IMR-90 (cell line): ENCODE results near the gene SKA2. TPM values are rescaled to one million over a fixed set of nuclear protein-coding genes. Genes with fewer than 3 reads are reported as not detected.

Experiments
- ATAC-seq: fragments of 200-7000 bp; cut with Tn5 transposase; 2 replicates; pipeline ENCODE4 v1.9.1; 2020; ENCODE audit warnings: low read depth, mild to moderate bottlenecking, moderate library complexity
- BruUV-seq: library from RNA; stranded (reverse); fragments of 400-500 nt; replicated peaks from 2 replicates; lab custom pipeline; 2021; lab: Mats Ljungman, UMichigan
- CTCF ChIA-PET: fragments of 300-600 bp; formaldehyde crosslinking; extraction: SDS; loops from one replicate; lab custom pipeline; 2021; ENCODE audit warnings: antibody characterized with exemption; lab: Yijun Ruan, JAX
- POLR2A ChIA-PET: fragments of 300-600 bp; sonication (Branson Sonifier 250); formaldehyde crosslinking; loops from one replicate; lab custom pipeline; 2022; ENCODE audit warnings: antibody characterized with exemption; ENCODE audit not compliant: unreplicated experiment; lab: Charles Lee
- DNase-seq: peaks from one replicate; pipeline ENCODE4 v3.0.0; 2013
- H2AFZ ChIP-seq: replicated peaks from 2 replicates; pipeline ENCODE3; 2013; ENCODE audit warnings: low read length, mild to moderate bottlenecking; ENCODE audit not compliant: poor library complexity
- H2AK5ac ChIP-seq: 2 replicates; pipeline ENCODE4 v1.6.1; 2013; ENCODE audit warnings: low read depth, low read length, inconsistent platforms
- H2AK9ac ChIP-seq: replicated peaks from 2 replicates; pipeline ENCODE3; 2013; ENCODE audit warnings: mild to moderate bottlenecking, low read depth, low read length, moderate library complexity; ENCODE audit not compliant: poor library complexity
- H2BK120ac ChIP-seq: 2 replicates; pipeline ENCODE4 v1.6.1; 2013; ENCODE audit warnings: low read depth, low read length, inconsistent platforms
- H2BK15ac ChIP-seq: 3 replicates; pipeline ENCODE4 v1.6.1; 2013; ENCODE audit warnings: low read depth, low read length, inconsistent platforms
- H2BK20ac ChIP-seq: 2 replicates; pipeline ENCODE4 v1.6.1; 2013; ENCODE audit warnings: low read depth, mild to moderate bottlenecking, inconsistent platforms, low read length, moderate library complexity
- H2BK5ac ChIP-seq: 2 replicates; pipeline ENCODE4 v1.6.1; 2013; ENCODE audit warnings: mild to moderate bottlenecking, low read depth, low read length, inconsistent platforms; ENCODE audit not compliant: poor library complexity, severe bottlenecking
- H3K14ac ChIP-seq: replicated peaks from 2 replicates; pipeline ENCODE4 v1.6.1; 2013; ENCODE audit warnings: low read depth, low read length, inconsistent platforms
- H3K18ac ChIP-seq: 2 replicates; pipeline ENCODE4 v1.6.1; 2013; ENCODE audit warnings: low read depth, low read length, control low read depth
- H3K23ac ChIP-seq: 2 replicates; pipeline ENCODE4 v1.6.1; 2013; ENCODE audit warnings: low read depth, low read length, inconsistent platforms
- H3K27ac ChIP-seq: 2 replicates; pipeline ENCODE4 v1.5.1; 2013; ENCODE audit warnings: mild to moderate bottlenecking, control low read depth, low read length; ENCODE audit not compliant: insufficient read depth
- H3K27me3 ChIP-seq: 2 replicates; pipeline ENCODE4 v1.6.1; 2013; ENCODE audit warnings: low read length; ENCODE audit not compliant: control insufficient read depth, insufficient read depth
- H3K36me3 ChIP-seq: 2 replicates; pipeline ENCODE4 v1.6.1; 2013; ENCODE audit warnings: low read length, mixed read lengths; ENCODE audit not compliant: control insufficient read depth, insufficient read depth
- H3K4ac ChIP-seq: 2 replicates; pipeline ENCODE4 v1.6.1; 2013; ENCODE audit warnings: low read depth, low read length, inconsistent platforms
- H3K4me1 ChIP-seq: 2 replicates; pipeline ENCODE4 v1.6.1; 2013; ENCODE audit warnings: low read length, mixed read lengths; ENCODE audit not compliant: control insufficient read depth, insufficient read depth
- H3K4me2 ChIP-seq: 2 replicates; pipeline ENCODE4 v1.6.1; 2013; ENCODE audit warnings: low read depth, mild to moderate bottlenecking, control low read depth, low read length, moderate library complexity
- H3K4me3 ChIP-seq: 2 replicates; pipeline ENCODE4 v1.5.1; 2013; ENCODE audit warnings: low read depth, mild to moderate bottlenecking, control low read depth, low read length, moderate library complexity; ENCODE audit not compliant: insufficient read depth
- H3K56ac ChIP-seq: 2 replicates; pipeline ENCODE4 v1.6.1; 2013; ENCODE audit warnings: low read length, inconsistent platforms; ENCODE audit not compliant: insufficient read depth; ENCODE audit errors: extremely low read depth
- H3K79me1 ChIP-seq, 2 experiments: 2 replicates each; pipeline ENCODE4 v1.6.1; 2013; ENCODE audit warnings: low read length in 2 of 2, inconsistent platforms in 1 of 2, low read depth in 1 of 2
- H3K9ac ChIP-seq: 2 replicates; pipeline ENCODE4 v1.6.1; 2013; ENCODE audit warnings: low read depth, low read length, control low read depth
- H3K9me1 ChIP-seq: 2 replicates; pipeline ENCODE4 v1.6.1; 2013; ENCODE audit warnings: low read length, inconsistent platforms; ENCODE audit not compliant: insufficient read depth
- H3K9me3 ChIP-seq: 2 replicates; pipeline ENCODE4 v1.6.1; 2013; ENCODE audit warnings: low read length; ENCODE audit not compliant: control insufficient read depth, insufficient read depth
- H4K20me1 ChIP-seq: 2 replicates; pipeline ENCODE4 v1.6.1; 2013; ENCODE audit warnings: low read length, inconsistent platforms; ENCODE audit not compliant: insufficient read depth
- H4K5ac ChIP-seq: 2 replicates; pipeline ENCODE4 v1.6.1; 2013; ENCODE audit warnings: mild to moderate bottlenecking, low read depth, low read length, control low read depth
- H4K8ac ChIP-seq, 2 experiments: 2 replicates each; pipeline ENCODE4 v1.6.1; 2013; ENCODE audit warnings: low read depth in 2 of 2, low read length in 2 of 2, control low read depth in 1 of 2, inconsistent platforms in 1 of 2
- H4K91ac ChIP-seq: 2 replicates; pipeline ENCODE4 v1.6.1; 2013; ENCODE audit warnings: low read depth, low read length, inconsistent platforms; ENCODE audit not compliant: insufficient read depth
- BHLHE40 ChIP-seq: fragments of 150-350 bp; IDR thresholded peaks from 2 replicates; pipeline ENCODE4 v1.6.1; 2016; ENCODE audit warnings: mild to moderate bottlenecking, low read depth, low read length
- CTCF ChIP-seq: conservative IDR thresholded peaks from 2 replicates; pipeline ENCODE4 v1.5.1; 2012; ENCODE audit warnings: mild to moderate bottlenecking, low read depth, low read length, improper control_type of control experiment
- MAZ ChIP-seq: IDR thresholded peaks from 2 replicates; pipeline ENCODE4 v1.6.1; 2012; ENCODE audit warnings: low read depth, mild to moderate bottlenecking, low read length, improper control_type of control experiment, moderate library complexity, borderline replicate concordance
- MXI1 ChIP-seq: IDR thresholded peaks from 2 replicates; pipeline ENCODE4 v1.6.1; 2012; ENCODE audit warnings: low read depth, mild to moderate bottlenecking, low read length, moderate library complexity, borderline replicate concordance
- NFE2L2 ChIP-seq: fragments of 150-350 bp; IDR thresholded peaks from 2 replicates; pipeline ENCODE4 v1.6.1; 2016; ENCODE audit warnings: low read depth, mild to moderate bottlenecking, low read length
- RFX5 ChIP-seq: IDR thresholded peaks from 2 replicates; pipeline ENCODE4 v1.8.0; 2012; ENCODE audit warnings: low read depth, mild to moderate bottlenecking, low read length, moderate library complexity
- SMC3 ChIP-seq: fragments of 150-350 bp; IDR thresholded peaks from 2 replicates; pipeline ENCODE4 v1.6.1; 2016; ENCODE audit warnings: low read depth, mild to moderate bottlenecking, antibody characterized with exemption, low read length, moderate library complexity
- dilution Hi-C: fragments of 300-500 bp; cut with HindIII; formaldehyde crosslinking; loops from one replicate; pipeline ENCODE4 v1.14.3; 2018; ENCODE audit warnings: low sequenced_read_pairs; ENCODE audit not compliant: unreplicated experiment
- in situ Hi-C: fragments of 300-500 bp; cut with MboI; formaldehyde crosslinking; loops from 3 replicates; pipeline ENCODE4 v1.14.3; 2019; ENCODE audit warnings: low sequenced_read_pairs, inconsistent platforms, mixed read lengths
- intact Hi-C: fragments of 100-400 bp; cut with micrococcal nuclease; formaldehyde crosslinking; loops from 2 replicates; pipeline ENCODE4 v1.10.0; 2022
- polyA plus RNA-seq, 3 experiments: library from polyadenylated mRNA; depleted of rRNA; stranded (reverse); fragments of >200 nt; gene quantifications; 2 replicates each; pipeline ENCODE4 v1.2.3, GENCODE V29; 2012; ENCODE audit warnings: low replicate concordance in 1 of 3
- total RNA-seq: library from RNA; depleted of rRNA; stranded (reverse); fragments of >200 nt; gene quantifications from 2 replicates; pipeline ENCODE4 v1.2.3, GENCODE V29; 2012

SKA2 gene
- total and polyA plus RNA-seq, 2 of the 4 experiments (the other 2 are of a cell fraction): 30.4 to 38.7 TPM

GRCh38 chr17:59185997-59186396, 31.0 kb upstream of the SKA2 start:
- no peak overlapping the region for H3K4ac ChIP-seq
- no TSS peak for BruUV-seq
- ChIA-PET POLR2A (no interaction called here), CTCF (no interaction called here)
- no peak overlapping the region for H3K56ac ChIP-seq
- H3K9me3 ChIP-seq: no peaks in the 10 kb centered on the region
- H3K36me3 ChIP-seq: peaks cover 3% of the 10 kb centered on the region; the same call in 1 of the 2 replicates
- intact Hi-C loops: no loop called here
- H3K14ac ChIP-seq: no peak overlapping the region
- in situ Hi-C loops: no loop called here
- H2AK5ac ChIP-seq: no peak overlapping the region
- H2BK5ac ChIP-seq: no peak overlapping the region
- no peak overlapping the region for H2BK15ac ChIP-seq
- ATAC-seq: no peak
- H3K9ac ChIP-seq: no peak overlapping the region
- no peak overlapping the region for H2AK9ac ChIP-seq
- no peak overlapping the region for H4K8ac ChIP-seq
- no peak overlapping the region for H2AFZ ChIP-seq
- H2BK120ac ChIP-seq: no peak overlapping the region
- H2BK20ac ChIP-seq: no peak overlapping the region
- H3K27me3 ChIP-seq: no peaks in the 10 kb centered on the region
- H3K27ac ChIP-seq: no peak overlapping the region
- TF ChIP-seq MXI1: no peak
- no peak for TF ChIP-seq BHLHE40
- no peak for TF ChIP-seq SMC3
- no peak for TF ChIP-seq CTCF
- TF ChIP-seq NFE2L2: no peak
- TF ChIP-seq MAZ: no peak
- no peak for TF ChIP-seq RFX5
- H3K18ac ChIP-seq: no peak overlapping the region
- H3K23ac ChIP-seq: no peak overlapping the region
- H4K91ac ChIP-seq: no peak overlapping the region
- no peaks in the 10 kb centered on the region for H4K20me1 ChIP-seq
- H3K4me2 ChIP-seq: no peak overlapping the region
- no peaks in the 10 kb centered on the region; the same call in 1 of the 2 replicates for H3K9me1 ChIP-seq
- H3K4me3 ChIP-seq: no peak overlapping the region
- H3K4me1 ChIP-seq: no peaks in the 10 kb centered on the region
- DNase-seq: no peak
- H3K79me1 ChIP-seq: peaks cover 4 to 24% of the 10 kb centered on the region in 2 experiments
- no peak overlapping the region for H4K5ac ChIP-seq
- dilution Hi-C loops: no loop called here
